ENCODE measurements around the gene LRRC37B. TPM values are rescaled to one million over a fixed set of nuclear protein-coding genes. Genes with fewer than 3 reads are reported as not detected.
"Not testable (repeated sequence)": the region's sequence is repeated elsewhere in the genome, so short reads cannot be mapped to it uniquely, and the experiment has no call there.

LRRC37B gene
- total and polyA plus RNA-seq, 9 donors, result 12.1 to 23.8 (median 19.2) TPM

DNA sequence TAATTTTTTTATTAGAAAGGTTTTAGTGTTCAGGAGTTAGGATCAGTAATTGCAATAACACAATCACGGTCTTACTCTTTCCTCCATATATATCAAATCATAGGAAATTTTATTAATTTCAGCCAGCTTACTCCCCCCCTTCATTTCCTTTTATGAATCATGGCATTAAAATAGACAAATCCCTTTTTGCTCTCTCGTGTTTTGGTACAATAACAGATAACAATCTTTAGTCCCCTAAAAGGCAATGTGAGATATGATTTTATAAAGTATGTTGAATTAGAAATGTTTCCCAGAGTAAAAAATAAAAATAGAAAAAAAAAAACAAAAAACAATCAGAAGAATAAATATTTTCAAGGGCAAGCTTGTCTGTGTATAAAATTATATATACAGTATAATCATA is 92.5 kb downstream of the LRRC37B start:
- TF ChIP-seq, protein P1, sequence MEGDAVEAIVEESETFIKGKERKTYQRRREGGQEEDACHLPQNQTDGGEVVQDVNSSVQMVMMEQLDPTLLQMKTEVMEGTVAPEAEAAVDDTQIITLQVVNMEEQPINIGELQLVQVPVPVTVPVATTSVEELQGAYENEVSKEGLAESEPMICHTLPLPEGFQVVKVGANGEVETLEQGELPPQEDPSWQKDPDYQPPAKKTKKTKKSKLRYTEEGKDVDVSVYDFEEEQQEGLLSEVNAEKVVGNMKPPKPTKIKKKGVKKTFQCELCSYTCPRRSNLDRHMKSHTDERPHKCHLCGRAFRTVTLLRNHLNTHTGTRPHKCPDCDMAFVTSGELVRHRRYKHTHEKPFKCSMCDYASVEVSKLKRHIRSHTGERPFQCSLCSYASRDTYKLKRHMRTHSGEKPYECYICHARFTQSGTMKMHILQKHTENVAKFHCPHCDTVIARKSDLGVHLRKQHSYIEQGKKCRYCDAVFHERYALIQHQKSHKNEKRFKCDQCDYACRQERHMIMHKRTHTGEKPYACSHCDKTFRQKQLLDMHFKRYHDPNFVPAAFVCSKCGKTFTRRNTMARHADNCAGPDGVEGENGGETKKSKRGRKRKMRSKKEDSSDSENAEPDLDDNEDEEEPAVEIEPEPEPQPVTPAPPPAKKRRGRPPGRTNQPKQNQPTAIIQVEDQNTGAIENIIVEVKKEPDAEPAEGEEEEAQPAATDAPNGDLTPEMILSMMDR (IDR thresholded peaks at IDR 0.05), result no peak
- no peak for TF ChIP-seq POLR2A (IDR thresholded peaks at IDR 0.05)
- TF ChIP-seq EP300 (IDR thresholded peaks at IDR 0.05), result no peak
- 59 to 69% (median 61%) methylated on average over 2 of the region's 2 CpGs for WGBS, 3 donors
- H3K27ac ChIP-seq, result no peak overlapping the region

GRCh38 chr17:32100323-32100722 is 93.1 kb downstream of the LRRC37B start:
- H3K9me3 ChIP-seq; H3K36me3 ChIP-seq; H3K4me1 ChIP-seq (ENCODE audit: insufficient read depth); DNase-seq; H3K4me3 ChIP-seq; H3K27me3 ChIP-seq; intact Hi-C loops (cut with DNase I); H3K27ac ChIP-seq: not testable (repeated sequence)
- 92 to 95% (median 92%) methylated on average over 8 of the region's 8 CpGs for WGBS, 3 donors

More for the DNA sequence above, 92.5 kb downstream of the LRRC37B start:
- Histone ChIP-seq H3K36me3 (no peaks in the 10 kb centered on the region), H3K4me1 (ENCODE audit: insufficient read depth) (peaks cover 3% of the 10 kb centered on the region), H3K4me3 (no peak overlapping the region), H3K9me3 (no peaks in the 10 kb centered on the region), H3K27me3 (no peaks in the 10 kb centered on the region)
- intact Hi-C loops (cut with DNase I), result no loop called here
- DNase-seq, result no peak

DNA sequence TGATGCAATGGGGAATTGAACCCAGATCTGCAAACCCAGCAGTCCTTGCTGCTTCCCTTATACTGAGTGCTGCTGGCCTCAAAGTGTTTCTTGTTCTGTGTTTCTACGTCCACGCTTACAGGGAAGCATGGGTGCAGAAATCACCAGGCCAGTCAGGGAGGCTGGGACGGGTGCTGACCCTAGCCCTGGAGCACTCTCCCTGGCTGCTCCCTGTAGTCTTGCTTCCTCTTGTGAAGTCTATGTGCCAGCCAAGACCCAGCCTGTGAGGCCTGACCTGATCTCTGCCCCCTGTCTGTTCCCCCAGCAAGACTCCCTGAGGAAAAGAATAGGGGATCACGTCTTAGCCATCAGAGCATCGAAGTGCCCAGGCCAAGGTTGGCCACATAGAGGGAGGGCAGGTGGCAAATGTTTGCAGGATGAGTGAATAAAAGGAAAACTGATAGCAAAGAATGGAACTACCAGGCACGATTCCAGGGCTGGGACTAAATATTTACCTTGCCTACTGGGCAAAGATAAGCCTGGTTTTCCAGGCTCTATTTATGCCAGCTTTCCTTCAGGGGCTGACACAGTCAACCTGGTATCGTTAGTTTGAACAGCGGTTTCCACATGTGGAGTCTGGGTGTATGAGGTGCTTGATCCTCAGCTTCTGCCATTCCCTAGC is 93.9 kb downstream of the LRRC37B start:
- no peak overlapping the region for H3K4me3 ChIP-seq
- H3K9me3 ChIP-seq, result no peaks in the 10 kb centered on the region
- WGBS, 3 donors, result 68 to 79% (median 70%) methylated on average over 8 of the region's 8 CpGs
- H3K27me3 ChIP-seq, result no peaks in the 10 kb centered on the region
- TF ChIP-seq, protein P1 (IDR thresholded peaks at IDR 0.05), result no peak
- TF ChIP-seq EP300 (IDR thresholded peaks at IDR 0.05), result no peak
- no peak for DNase-seq
- H3K27ac ChIP-seq, result no peak overlapping the region
- H3K4me1 ChIP-seq (ENCODE audit: insufficient read depth), result peaks cover 3% of the 10 kb centered on the region
- intact Hi-C loops (cut with DNase I), result no loop called here
- no peaks in the 10 kb centered on the region for H3K36me3 ChIP-seq

DNA sequence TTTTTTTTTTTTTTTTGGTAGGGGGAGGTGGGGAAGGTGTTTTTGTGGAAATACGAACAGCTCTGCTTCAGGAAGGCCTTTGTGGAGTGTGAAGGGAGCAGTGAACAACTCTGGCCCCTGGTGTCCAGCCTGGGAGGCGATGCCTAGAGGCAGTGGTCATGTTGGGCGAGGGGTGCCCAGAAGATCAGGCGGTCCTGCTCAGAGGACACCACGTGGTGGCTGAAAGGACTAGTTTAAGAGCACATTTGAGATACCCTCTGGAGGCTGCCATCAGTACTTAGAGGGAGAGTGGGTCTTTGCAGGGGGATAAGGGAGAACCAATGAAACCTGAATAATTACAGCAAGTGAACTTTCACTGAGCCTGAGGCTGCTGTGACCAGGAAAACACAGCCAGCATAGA is 95.0 kb downstream of the LRRC37B start:
- TF ChIP-seq POLR2A (IDR thresholded peaks at IDR 0.05), result no peak
- TF ChIP-seq, protein P1 (IDR thresholded peaks at IDR 0.05), result no peak
- no peak for TF ChIP-seq EP300 (IDR thresholded peaks at IDR 0.05)
- DNase-seq, result no peak
- Histone ChIP-seq H3K36me3 (no peaks in the 10 kb centered on the region), H3K27me3 (no peaks in the 10 kb centered on the region), H3K4me3 (no peak overlapping the region), H3K9me3 (no peaks in the 10 kb centered on the region), H3K27ac (no peak overlapping the region), H3K4me1 (ENCODE audit: insufficient read depth) (peaks cover 3% of the 10 kb centered on the region)
- 86 to 87% (median 87%) methylated on average over 5 of the region's 5 CpGs for WGBS, 3 donors
- intact Hi-C loops (cut with DNase I), result no loop called here

DNA sequence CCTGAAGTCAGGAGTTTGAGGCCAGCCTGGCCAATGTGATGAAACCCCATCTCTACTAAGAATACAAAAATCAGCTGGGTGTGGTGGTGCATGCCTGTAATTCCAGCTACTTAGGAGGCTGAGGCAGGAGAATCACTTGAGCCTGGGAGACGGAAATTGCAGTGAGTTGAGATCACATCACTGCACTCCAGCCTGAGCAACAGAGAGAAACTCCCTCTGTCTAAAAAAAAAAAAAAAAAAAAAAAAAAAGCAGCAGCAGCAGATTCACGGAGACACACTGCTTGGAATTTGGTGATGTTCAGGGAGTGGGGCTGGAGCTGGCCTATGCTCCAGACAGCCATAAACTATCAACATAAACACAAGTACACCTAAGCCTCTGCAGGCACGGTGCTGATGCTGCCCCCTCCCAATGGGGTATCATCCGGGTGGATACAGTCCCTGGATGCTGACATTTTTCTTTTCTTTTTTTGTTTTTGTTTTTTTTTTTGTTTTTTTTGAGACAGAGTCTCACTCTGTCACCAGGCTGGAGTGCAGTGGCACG is 95.5 kb downstream of the LRRC37B start:
- WGBS, 3 donors, result 71 to 74% (median 73%) methylated on average over 5 of the region's 5 CpGs
- Histone ChIP-seq H3K4me3 (no peak overlapping the region), H3K36me3 (no peaks in the 10 kb centered on the region), H3K4me1 (ENCODE audit: insufficient read depth) (peaks cover 3% of the 10 kb centered on the region), H3K27me3 (no peaks in the 10 kb centered on the region), H3K9me3 (no peaks in the 10 kb centered on the region), H3K27ac (no peak overlapping the region)
- intact Hi-C loops (cut with DNase I), result no loop called here
- no peak for DNase-seq
- TF ChIP-seq, protein P1 (IDR thresholded peaks at IDR 0.05), result no peak
- TF ChIP-seq POLR2A (IDR thresholded peaks at IDR 0.05) (no peak), EP300 (IDR thresholded peaks at IDR 0.05) (no peak)

All from ovary (tissue), 9 donors.